ENCODE measurements around the gene FKBP10.
"Not testable (repeated sequence)": the region's sequence is repeated elsewhere in the genome, so short reads cannot be mapped to it uniquely, and the experiment has no call there.

The FKBP10 gene

GRCh38 chr17:41844971-41845370 lies 32.2 kb downstream of the FKBP10 start:
- no peak overlapping the region for H3K27ac ChIP-seq (replicated peaks)
- no peaks in the 10 kb centered on the region for H3K27me3 ChIP-seq (ENCODE audit: insufficient read depth, poor library complexity, severe bottlenecking)
- no peak for DNase-seq (ENCODE audit: low read depth in 1 of 2, low spot score in 1 of 2)
- TF ChIP-seq SPI1 (IDR thresholded peaks at IDR 0.05; ENCODE audit: borderline replicate concordance, low read depth) (no peak), POLR2AphosphoS5 (IDR thresholded peaks at IDR 0.05; ENCODE audit: low read depth) (no peak), REST (IDR thresholded peaks at IDR 0.05; ENCODE audit: insufficient replicate concordance, low read depth) (no peak), CTCF (IDR thresholded peaks at IDR 0.05; ENCODE audit: insufficient read depth, low read length) (no peak), GABPA (IDR thresholded peaks at IDR 0.05; ENCODE audit: low read depth) (no peak)
- H3K4me3 ChIP-seq (replicated peaks; ENCODE audit: insufficient read depth, low read length): no peak overlapping the region

GRCh38 chr17:41848788-41849187 lies 36.0 kb downstream of the FKBP10 start:
- Histone ChIP-seq H3K27me3 (ENCODE audit: insufficient read depth, poor library complexity, severe bottlenecking) (no peaks in the 10 kb centered on the region), H3K4me3 (replicated peaks; ENCODE audit: insufficient read depth, low read length) (no peak overlapping the region), H3K27ac (replicated peaks) (no peak overlapping the region)
- TF ChIP-seq GABPA (IDR thresholded peaks at IDR 0.05; ENCODE audit: low read depth): no peak
- TF ChIP-seq SPI1 (IDR thresholded peaks at IDR 0.05; ENCODE audit: borderline replicate concordance, low read depth): no peak
- TF ChIP-seq POLR2AphosphoS5 (IDR thresholded peaks at IDR 0.05; ENCODE audit: low read depth): no peak
- no peak for TF ChIP-seq REST (IDR thresholded peaks at IDR 0.05; ENCODE audit: insufficient replicate concordance, low read depth)
- no peak for TF ChIP-seq CTCF (IDR thresholded peaks at IDR 0.05; ENCODE audit: insufficient read depth, low read length)
- DNase-seq (ENCODE audit: low read depth in 1 of 2, low spot score in 1 of 2): no peak

- DNase-seq (ENCODE audit: low read depth in 1 of 2, low spot score in 1 of 2): no peak
- TF ChIP-seq GABPA (IDR thresholded peaks at IDR 0.05; ENCODE audit: low read depth): no peak
- no peak for TF ChIP-seq POLR2AphosphoS5 (IDR thresholded peaks at IDR 0.05; ENCODE audit: low read depth)
- TF ChIP-seq SPI1 (IDR thresholded peaks at IDR 0.05; ENCODE audit: borderline replicate concordance, low read depth): no peak
- TF ChIP-seq CTCF (IDR thresholded peaks at IDR 0.05; ENCODE audit: insufficient read depth, low read length): no peak
- TF ChIP-seq REST (IDR thresholded peaks at IDR 0.05; ENCODE audit: insufficient replicate concordance, low read depth): no peak
- Histone ChIP-seq H3K27me3 (ENCODE audit: insufficient read depth, poor library complexity, severe bottlenecking) (no peaks in the 10 kb centered on the region), H3K4me3 (replicated peaks; ENCODE audit: insufficient read depth, low read length) (no peak overlapping the region), H3K27ac (replicated peaks) (no peak overlapping the region)
Observed at GRCh38 chr17:41849251-41849990, 36.6 kb downstream of the FKBP10 start.

- not testable (repeated sequence) for DNase-seq (ENCODE audit: low read depth in 1 of 2, low spot score in 1 of 2); H3K27ac ChIP-seq (replicated peaks); H3K4me3 ChIP-seq (replicated peaks; ENCODE audit: insufficient read depth, low read length); H3K27me3 ChIP-seq (ENCODE audit: insufficient read depth, poor library complexity, severe bottlenecking)
Observed at GRCh38 chr17:41851382-41851781, 38.6 kb downstream of the FKBP10 start.
